Esophagus muscularis mucosa (tissue), 4 donors: ENCODE data around the gene MORN5. TPM values are rescaled to one million over a fixed set of nuclear protein-coding genes. Genes with fewer than 3 reads are reported as not detected.

Experiments
- DNase-seq: peaks from one replicate; pipeline ENCODE4 v3.0.0-alpha.2; 2017; ENCODE audit errors: extremely low spot score
- H3K27ac ChIP-seq, 4 donors: fragments of 200-600 bp; sonication (generic); replicated peaks in 1 of 4; 1 replicate in 3 of 4; 2 replicates in 1 of 4; pipeline ENCODE4 v1.5.1; 2016 to 2019; ENCODE audit warnings: mild to moderate bottlenecking in 1 of 4
- H3K27me3 ChIP-seq, 4 donors: fragments of 200-600 bp; sonication (generic); one replicate each; pipeline versions ENCODE4 v1.5.1 to v1.6.0; 2016 to 2019
- H3K36me3 ChIP-seq, 4 donors: fragments of 200-600 bp; sonication (generic); one replicate each; pipeline ENCODE4 v1.5.1; 2016 to 2019
- H3K4me1 ChIP-seq, 4 donors: fragments of 200-600 bp; sonication (generic); one replicate each; pipeline ENCODE4 v1.5.1; 2016 to 2019
- H3K4me3 ChIP-seq, 4 donors: fragments of 200-600 bp; sonication (generic); 1 replicate in 2 of 4; 2 replicates in 2 of 4; pipeline ENCODE4 v1.5.1; 2016 to 2019; ENCODE audit warnings: mild to moderate bottlenecking in 4 of 4, moderate library complexity in 1 of 4
- H3K9me3 ChIP-seq, 4 donors: fragments of 200-600 bp; sonication (generic); 1 replicate in 3 of 4; 2 replicates in 1 of 4; pipeline ENCODE4 v1.5.1; 2016 to 2019
- EP300 ChIP-seq: sonication (generic); formaldehyde crosslinking; IDR thresholded peaks from one replicate; pipeline ENCODE4 v1.6.1; 2017; ENCODE audit warnings: antibody characterized with exemption
- POLR2A ChIP-seq: fragments of 450-650 bp; IDR thresholded peaks from one replicate; pipeline ENCODE4 v1.6.1; 2017; ENCODE audit warnings: antibody characterized with exemption, moderate library complexity, mild to moderate bottlenecking, low read depth
- POLR2AphosphoS5 ChIP-seq, 2 donors: sonication (generic); formaldehyde crosslinking; IDR thresholded peaks; one replicate each; pipeline ENCODE4 v1.6.1; 2017; ENCODE audit warnings: antibody characterized with exemption in 2 of 2
- WGBS: methylation state at CpG from one replicate; pipeline ENCODE4 v1.1.5; 2018; 5-methylcytosine and 5-hydroxymethylcytosine counted together
- intact Hi-C: fragments of 100-400 bp; cut with DNase I; formaldehyde crosslinking; loops from one replicate; pipeline ENCODE4 v1.15.1; 2023
- total RNA-seq, 4 donors: library from RNA; depleted of rRNA; stranded (reverse); fragments of >200 nt; gene quantifications; one replicate each; pipeline versions ENCODE4 v1.1.0 to v1.2.1, GENCODE V29; 2016
- TF ChIP-seq, protein P1 (sequence below), 3 experiments: fragments of 200-600 bp in 2 of 3; fragments of 450-650 bp in 1 of 3; sonication (generic) in 2 of 3; IDR thresholded peaks; one replicate each; pipeline ENCODE4 v1.5.1; 2017 to 2019; ENCODE audit warnings: antibody characterized with exemption in 3 of 3, mild to moderate bottlenecking in 2 of 3, moderate library complexity in 1 of 3

Gene MORN5
- total RNA-seq, result 1 to 10 TPM in 2 of 4 donors, not detected in 2; 3.9 to 5.8 TPM

DNA sequence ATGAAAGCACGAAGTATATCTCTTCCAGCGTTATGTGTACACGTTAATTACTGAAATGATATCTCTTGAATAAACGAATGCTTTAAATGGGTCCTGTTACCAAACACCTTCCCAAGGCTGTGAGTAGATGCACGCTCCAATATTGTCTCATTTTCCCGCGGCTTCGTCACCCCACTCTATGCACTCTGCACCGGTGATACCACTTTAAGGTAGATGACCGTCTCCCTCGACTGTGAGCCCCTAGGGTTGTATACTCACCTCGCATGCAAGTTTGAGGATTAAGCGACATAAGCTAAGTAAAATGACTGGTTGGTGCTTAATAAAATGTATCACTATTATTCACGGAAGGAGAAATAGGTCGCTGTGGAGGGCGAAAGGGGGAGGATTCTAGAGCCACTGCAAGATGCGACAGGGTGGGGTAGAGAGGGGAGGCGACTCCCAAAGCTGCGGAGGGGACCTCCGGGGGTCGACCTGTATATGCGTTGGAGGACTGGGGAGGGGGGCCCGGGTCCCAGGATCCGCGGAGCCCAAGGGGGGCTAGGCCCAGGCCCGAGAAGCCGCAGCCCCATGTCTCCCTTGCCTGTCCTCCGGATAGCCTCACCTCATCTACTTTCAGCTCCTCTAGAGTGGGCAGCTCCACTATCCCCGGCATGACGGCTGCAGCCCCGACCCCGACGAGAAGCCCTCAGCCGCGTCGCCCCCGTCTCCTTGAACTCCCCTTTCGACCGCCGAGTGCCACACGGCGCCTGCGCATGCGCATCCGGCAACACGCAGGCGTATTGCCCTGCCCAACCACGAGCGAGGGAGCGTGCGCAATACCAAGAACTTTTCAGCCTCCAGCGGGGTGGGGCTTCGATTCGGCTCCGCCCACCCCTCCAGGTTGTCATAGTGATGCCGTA lies at the start of gene MORN5, which contains the start of gene NDUFA8:
MORN5 (plus strand) TSS at position 883 of the 899 bp plus-strand sequence. CDS start 65 bp downstream, outside the sequence.
NDUFA8 (minus strand) TSS at position 754 of the 899 bp plus-strand sequence; CDS start at position 652, 102 bp downstream.
- peaks cover 31 to 61% (median 51%) of the 10 kb centered on the region in 4 donors for H3K4me1 ChIP-seq
- intact Hi-C loops, result loop anchor here (2.0 kb wide), 1 partner anchor 66 kb away; the partner anchor contains the start of gene TTLL11
- peak within 1 kb of the TSS; percentile 81 to 98 (median 95) for H3K4me3 ChIP-seq
- peak within 1 kb of the TSS; percentile 90 to 93 (median 91) for H3K27ac ChIP-seq
- TF ChIP-seq POLR2AphosphoS5 (IDR thresholded peaks at IDR 0.05) (peak; percentile 96 to 99), EP300 (no peak), POLR2A (peak; percentile 67)
- TF ChIP-seq, protein P1, sequence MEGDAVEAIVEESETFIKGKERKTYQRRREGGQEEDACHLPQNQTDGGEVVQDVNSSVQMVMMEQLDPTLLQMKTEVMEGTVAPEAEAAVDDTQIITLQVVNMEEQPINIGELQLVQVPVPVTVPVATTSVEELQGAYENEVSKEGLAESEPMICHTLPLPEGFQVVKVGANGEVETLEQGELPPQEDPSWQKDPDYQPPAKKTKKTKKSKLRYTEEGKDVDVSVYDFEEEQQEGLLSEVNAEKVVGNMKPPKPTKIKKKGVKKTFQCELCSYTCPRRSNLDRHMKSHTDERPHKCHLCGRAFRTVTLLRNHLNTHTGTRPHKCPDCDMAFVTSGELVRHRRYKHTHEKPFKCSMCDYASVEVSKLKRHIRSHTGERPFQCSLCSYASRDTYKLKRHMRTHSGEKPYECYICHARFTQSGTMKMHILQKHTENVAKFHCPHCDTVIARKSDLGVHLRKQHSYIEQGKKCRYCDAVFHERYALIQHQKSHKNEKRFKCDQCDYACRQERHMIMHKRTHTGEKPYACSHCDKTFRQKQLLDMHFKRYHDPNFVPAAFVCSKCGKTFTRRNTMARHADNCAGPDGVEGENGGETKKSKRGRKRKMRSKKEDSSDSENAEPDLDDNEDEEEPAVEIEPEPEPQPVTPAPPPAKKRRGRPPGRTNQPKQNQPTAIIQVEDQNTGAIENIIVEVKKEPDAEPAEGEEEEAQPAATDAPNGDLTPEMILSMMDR (IDR thresholded peaks at IDR 0.05), result peak in 2 of 3 experiments; percentile 21 to 29
- no peaks in the 10 kb centered on the region for H3K9me3 ChIP-seq
- WGBS, result 3% methylated on average over 28 of the region's 56 CpGs
- H3K27me3 ChIP-seq, result no peaks in the 10 kb centered on the region
- peak; percentile 98 for DNase-seq
- H3K36me3 ChIP-seq, result no peaks in the 10 kb centered on the region

DNA sequence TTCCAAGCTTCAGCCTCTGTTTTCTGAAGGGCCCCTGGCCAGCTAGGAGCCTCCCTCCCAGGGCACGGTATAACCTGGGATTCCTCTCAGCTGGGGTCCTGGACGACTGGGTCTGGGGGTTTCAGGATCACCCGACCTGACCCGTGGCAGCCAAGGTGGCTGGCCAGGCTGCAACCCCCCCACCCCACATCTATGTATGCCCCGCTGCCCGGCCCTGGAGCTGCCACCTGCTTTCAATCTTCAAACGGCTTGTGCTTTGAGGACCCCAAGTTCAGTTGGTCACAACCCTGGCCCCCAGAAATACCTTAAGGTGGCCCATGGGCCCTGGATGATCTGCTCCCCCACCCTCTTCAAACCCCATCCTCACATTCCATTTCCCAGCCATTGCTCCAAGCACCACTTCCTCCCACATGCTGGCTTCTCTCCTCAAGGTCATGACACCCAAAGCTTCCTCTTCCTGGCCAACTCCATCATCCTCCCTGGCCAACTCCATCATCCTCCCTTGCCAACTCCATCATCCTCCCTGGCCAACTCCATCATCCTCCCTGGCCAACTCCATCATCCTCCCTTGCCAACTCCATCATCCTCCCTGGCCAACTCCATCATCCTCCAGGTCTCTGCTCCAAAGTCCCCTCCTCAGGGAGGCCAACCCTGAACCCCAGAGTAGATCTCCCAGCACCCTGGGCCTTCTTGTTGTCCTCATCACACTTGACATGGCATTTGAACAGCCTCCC lies 49.4 kb upstream of the MORN5 start:
- intact Hi-C loops, result no loop called here
- WGBS, result 79% methylated on average over 6 of the region's 7 CpGs
- H3K9me3 ChIP-seq, result no peaks in the 10 kb centered on the region
- DNase-seq, result no peak
- peaks cover 12 to 28% (median 25%) of the 10 kb centered on the region in 4 donors for H3K4me1 ChIP-seq
- no peak overlapping the region for H3K4me3 ChIP-seq
- H3K36me3 ChIP-seq, result no peaks in the 10 kb centered on the region
- H3K27me3 ChIP-seq, result no peaks in the 10 kb centered on the region
- H3K27ac ChIP-seq, result no peak overlapping the region
- no peak for TF ChIP-seq POLR2A
- TF ChIP-seq POLR2AphosphoS5 (IDR thresholded peaks at IDR 0.05), result no peak
- TF ChIP-seq, protein P1 (IDR thresholded peaks at IDR 0.05), result no peak
- TF ChIP-seq EP300, result no peak

DNA sequence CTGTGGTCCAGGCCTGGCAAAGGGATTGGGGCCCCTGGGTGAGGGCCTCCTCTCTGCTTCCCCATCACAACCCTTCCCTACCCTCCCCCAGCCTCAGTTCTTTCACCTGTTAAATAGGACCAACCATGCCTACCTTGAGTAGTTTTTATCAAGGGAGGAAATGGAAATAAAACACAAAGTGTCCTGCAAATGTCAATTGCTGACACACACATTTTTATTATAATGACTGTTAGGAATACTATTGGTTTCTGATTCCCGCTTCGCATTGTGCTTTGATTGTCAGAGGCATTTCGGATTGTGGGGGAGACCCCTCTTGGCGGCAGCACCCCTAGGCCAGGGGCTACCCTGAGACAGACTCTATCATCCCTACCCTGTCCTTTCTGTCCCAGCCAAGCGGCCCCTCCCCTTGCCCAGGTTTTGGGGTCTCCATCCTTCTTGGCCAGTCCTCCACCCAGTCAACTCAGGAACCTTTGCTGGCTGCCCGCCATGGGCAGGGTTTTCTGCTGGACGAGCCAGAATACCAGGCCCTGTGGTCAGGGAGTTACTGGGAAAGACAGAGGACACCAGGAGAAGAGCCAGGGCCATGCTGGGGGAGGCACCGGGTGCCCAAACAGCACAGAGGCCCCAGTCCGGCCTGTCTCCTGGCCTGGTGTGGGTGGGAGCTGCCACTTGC lies 48.2 kb upstream of the MORN5 start:
- Histone ChIP-seq H3K4me1 (peaks cover 12 to 22% (median 19%) of the 10 kb centered on the region in 4 donors), H3K36me3 (no peaks in the 10 kb centered on the region), H3K9me3 (no peaks in the 10 kb centered on the region), H3K27me3 (no peaks in the 10 kb centered on the region), H3K27ac (no peak overlapping the region), H3K4me3 (no peak overlapping the region)
- no peak for DNase-seq
- 85% methylated on average over 9 of the region's 9 CpGs for WGBS
- TF ChIP-seq POLR2A (no peak), EP300 (no peak), POLR2AphosphoS5 (IDR thresholded peaks at IDR 0.05) (no peak)
- TF ChIP-seq, protein P1 (IDR thresholded peaks at IDR 0.05), result no peak
- intact Hi-C loops, result no loop called here

DNA sequence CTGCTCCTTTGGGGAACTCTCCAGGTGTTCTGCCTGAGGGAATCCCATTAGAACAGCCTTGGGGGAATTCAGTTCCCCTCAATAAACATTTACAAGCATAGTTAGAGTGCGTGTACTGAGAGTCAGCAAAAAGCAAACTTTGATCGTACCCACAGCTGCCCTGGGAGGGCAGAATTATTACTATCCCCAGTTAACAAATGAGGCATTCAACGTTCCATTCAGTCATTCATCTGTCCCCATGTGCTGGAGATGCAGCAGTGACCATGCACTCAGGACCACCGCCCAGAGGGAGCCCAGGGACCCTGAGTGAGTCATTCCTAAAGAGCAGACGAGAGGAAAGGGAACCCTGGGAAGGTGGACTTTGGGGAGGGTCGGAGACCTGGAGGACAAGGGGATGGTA lies 47.5 kb upstream of the MORN5 start:
- intact Hi-C loops, result no loop called here
- no peak for DNase-seq
- Histone ChIP-seq H3K4me1 (peaks cover 6 to 15% (median 12%) of the 10 kb centered on the region in 4 donors), H3K36me3 (no peaks in the 10 kb centered on the region), H3K27ac (no peak overlapping the region), H3K9me3 (no peaks in the 10 kb centered on the region), H3K4me3 (no peak overlapping the region), H3K27me3 (no peaks in the 10 kb centered on the region)
- TF ChIP-seq POLR2AphosphoS5 (IDR thresholded peaks at IDR 0.05) (no peak), EP300 (no peak), POLR2A (no peak)
- TF ChIP-seq, protein P1 (IDR thresholded peaks at IDR 0.05), result no peak
- WGBS, result 90% methylated on average over 6 of the region's 6 CpGs
